H9 (cell line): ENCODE results near the gene EFCAB6. TPM values are rescaled to one million over a fixed set of nuclear protein-coding genes. Genes with fewer than 3 reads are reported as not detected.

ENCODE experiments used
- DNase-seq: peaks from one replicate; pipeline ENCODE4 v3.0.0-alpha.2; 2017
- H2AFZ ChIP-seq: one replicate; pipeline ENCODE4 v1.6.1; 2013; ENCODE audit warnings: mild to moderate bottlenecking, low read length, control low read depth, moderate library complexity
- H2AK5ac ChIP-seq: 2 replicates; pipeline ENCODE4 v1.6.1; 2013; ENCODE audit warnings: low read length, control low read depth, mixed read lengths; ENCODE audit not compliant: insufficient read length
- H2BK120ac ChIP-seq: one replicate; pipeline ENCODE4 v1.6.1; 2013; ENCODE audit warnings: low read depth, mild to moderate bottlenecking, low read length, control low read depth, inconsistent platforms; ENCODE audit not compliant: poor library complexity, severe bottlenecking
- H2BK12ac ChIP-seq: 2 replicates; pipeline ENCODE4 v1.6.1; 2013; ENCODE audit warnings: low read length, control low read depth, mixed read lengths, low read depth; ENCODE audit not compliant: insufficient read length
- H2BK15ac ChIP-seq: 2 replicates; pipeline ENCODE4 v1.6.1; 2013; ENCODE audit warnings: low read depth, low read length, control low read depth
- H2BK20ac ChIP-seq: one replicate; pipeline ENCODE4 v1.6.1; 2013; ENCODE audit warnings: low read depth, mild to moderate bottlenecking, low read length, control low read depth, inconsistent platforms; ENCODE audit not compliant: poor library complexity, severe bottlenecking
- H2BK5ac ChIP-seq: 2 replicates; pipeline ENCODE4 v1.6.1; 2013; ENCODE audit warnings: low read length, control low read depth, mixed read lengths; ENCODE audit not compliant: insufficient read length
- H3K14ac ChIP-seq: 2 replicates; pipeline ENCODE4 v1.6.1; 2013; ENCODE audit warnings: low read length, control low read depth; ENCODE audit not compliant: insufficient read depth
- H3K18ac ChIP-seq: 2 replicates; pipeline ENCODE4 v1.6.1; 2013; ENCODE audit warnings: low read depth, mild to moderate bottlenecking, mixed read lengths, low read length, control low read depth; ENCODE audit not compliant: insufficient read length
- H3K23ac ChIP-seq: 2 replicates; pipeline ENCODE4 v1.6.1; 2013; ENCODE audit warnings: low read length, control low read depth, mixed read lengths, low read depth; ENCODE audit not compliant: insufficient read length
- H3K23me2 ChIP-seq: 2 replicates; pipeline ENCODE4 v1.6.1; 2013; ENCODE audit warnings: low read depth, mild to moderate bottlenecking, mixed read lengths, low read length, control low read depth; ENCODE audit not compliant: insufficient read length, poor library complexity, severe bottlenecking
- H3K27ac ChIP-seq: 2 replicates; pipeline ENCODE4 v1.5.1; 2013; ENCODE audit warnings: low read length, control low read depth, mixed read lengths, low read depth; ENCODE audit not compliant: insufficient read length
- H3K27me3 ChIP-seq: 2 replicates; pipeline ENCODE4 v1.6.1; 2013; ENCODE audit warnings: low read length, control low read depth, inconsistent platforms; ENCODE audit not compliant: insufficient read depth
- H3K4ac ChIP-seq: 2 replicates; pipeline ENCODE4 v1.6.1; 2013; ENCODE audit warnings: low read depth, mild to moderate bottlenecking, control low read depth, inconsistent platforms, low read length, moderate library complexity
- H3K4me1 ChIP-seq: 2 replicates; pipeline ENCODE4 v1.6.1; 2013; ENCODE audit warnings: low read length, control low read depth, inconsistent platforms; ENCODE audit not compliant: insufficient read depth
- H3K4me2 ChIP-seq: 2 replicates; pipeline ENCODE4 v1.6.1; 2013; ENCODE audit warnings: low read length, control low read depth, mixed read lengths; ENCODE audit not compliant: insufficient read length, insufficient read depth
- H3K56ac ChIP-seq: 2 replicates; pipeline ENCODE4 v1.6.1; 2013; ENCODE audit warnings: low read depth, mild to moderate bottlenecking, mixed read lengths, low read length, control low read depth; ENCODE audit not compliant: insufficient read length
- H3K79me1 ChIP-seq: 2 replicates; pipeline ENCODE4 v1.6.1; 2013; ENCODE audit warnings: low read depth, mild to moderate bottlenecking, moderate library complexity, low read length, control low read depth, inconsistent platforms; ENCODE audit not compliant: insufficient read depth, poor library complexity, severe bottlenecking
- H3K79me2 ChIP-seq: 2 replicates; pipeline ENCODE4 v1.6.1; 2013; ENCODE audit warnings: low read length, control low read depth, inconsistent platforms; ENCODE audit not compliant: insufficient read depth
- H3K9ac ChIP-seq: 2 replicates; pipeline ENCODE4 v1.6.1; 2013; ENCODE audit warnings: low read length, control low read depth, mixed read lengths; ENCODE audit not compliant: insufficient read length; ENCODE audit errors: extremely low read depth
- H3K9me3 ChIP-seq: one replicate; pipeline ENCODE4 v1.6.1; 2013; ENCODE audit warnings: low read depth, low read length, inconsistent platforms; ENCODE audit not compliant: control insufficient read depth
- H3T11ph ChIP-seq: one replicate; pipeline ENCODE4 v1.6.1; 2013; ENCODE audit warnings: mild to moderate bottlenecking, low read length, control low read depth, inconsistent platforms
- H4K20me1 ChIP-seq: one replicate; pipeline ENCODE4 v1.6.1; 2013; ENCODE audit not compliant: control insufficient read depth, insufficient read length, insufficient read depth
- H4K5ac ChIP-seq: 2 replicates; pipeline ENCODE4 v1.6.1; 2013; ENCODE audit warnings: low read depth, mild to moderate bottlenecking, mixed read lengths, low read length, control low read depth; ENCODE audit not compliant: insufficient read length
- H4K8ac ChIP-seq: replicated peaks from 2 replicates; pipeline ENCODE4 v1.6.1; 2013; ENCODE audit warnings: low read length, control low read depth, mixed read lengths, low read depth; ENCODE audit not compliant: insufficient read length
- H4K91ac ChIP-seq: 2 replicates; pipeline ENCODE4 v1.6.1; 2013; ENCODE audit warnings: low read depth, mild to moderate bottlenecking, moderate library complexity, mixed read lengths, low read length, control low read depth; ENCODE audit not compliant: insufficient read length
- H3K27ac Mint-ChIP-seq, 3 experiments: 2 replicates in 2 of 3; 3 replicates in 1 of 3; pipeline ENCODE4 v1.8.0; 2020 to 2021; ENCODE audit warnings: mixed read lengths in 3 of 3, mild to moderate bottlenecking in 1 of 3, moderate library complexity in 1 of 3
- H3K27me3 Mint-ChIP-seq: 2 replicates; pipeline ENCODE4 v1.8.0; 2021; ENCODE audit warnings: low read depth, mild to moderate bottlenecking, moderate library complexity, mixed read lengths
- H3K36me3 Mint-ChIP-seq, 3 experiments: 2 replicates in 2 of 3; 3 replicates in 1 of 3; pipeline ENCODE4 v1.8.0; 2020 to 2021; ENCODE audit warnings: low read depth in 3 of 3, mixed read lengths in 3 of 3; ENCODE audit not compliant: insufficient read depth in 1 of 3
- H3K4me1 Mint-ChIP-seq, 2 experiments: 2 replicates each; pipeline ENCODE4 v1.8.0; 2020; ENCODE audit warnings: mixed read lengths in 2 of 2
- H3K4me3 Mint-ChIP-seq, 2 experiments: 2 replicates in 1 of 2; 3 replicates in 1 of 2; pipeline ENCODE4 v1.8.0; 2020 to 2021; ENCODE audit warnings: mild to moderate bottlenecking in 2 of 2, mixed read lengths in 2 of 2, moderate library complexity in 1 of 2
- H3K9me3 Mint-ChIP-seq, 2 experiments: 2 replicates in 1 of 2; 3 replicates in 1 of 2; pipeline ENCODE4 v1.8.0; 2020; ENCODE audit warnings: mild to moderate bottlenecking in 2 of 2, mixed read lengths in 2 of 2, moderate library complexity in 1 of 2
- CTCF ChIP-seq: fragments of 200-600 bp; sonication (generic); conservative IDR thresholded peaks from 3 replicates; pipeline ENCODE4 v1.8.0; 2021; ENCODE audit warnings: antibody characterized with exemption, mild to moderate bottlenecking
- WGBS: extraction: QIAGEN DNeasy Blood & Tissue Kit; methylation state at CpG from one replicate; pipeline ENCODE4 v1.1.7; 2013; ENCODE audit warnings: missing lambda C conversion rate, low lambda C conversion rate, mixed read lengths; ENCODE audit not compliant: insufficient read length; ENCODE audit errors: extremely low coverage; 5-methylcytosine and 5-hydroxymethylcytosine counted together
- total RNA-seq: library from RNA; stranded (reverse); gene quantifications from 2 replicates; pipeline ENCODE4 v1.2.1, GENCODE V29; 2021

The EFCAB6 gene
- total RNA-seq, 1 experiment from 2014 or later = 0.31 TPM

GRCh38 chr22:43819931-43820640 lies 8.0 kb upstream of the EFCAB6 start:
- H3K36me3 Mint-ChIP-seq = peaks cover 0 to 8% (median 6%) of the 10 kb centered on the region in 3 experiments; a peak in 5 of 7 replicates
- H3K27ac ChIP-seq = no peak overlapping the region

More at GRCh38 chr22:43819931-43820640, 8.0 kb upstream of the EFCAB6 start:
- Histone ChIP-seq H3K79me1 (no peaks in the 10 kb centered on the region), H4K8ac (no peak overlapping the region), H3K56ac (no peak overlapping the region), H2AK5ac (no peak overlapping the region), H2BK15ac (no peak overlapping the region), H3K18ac (no peak overlapping the region), H3K9me3 (no peaks in the 10 kb centered on the region), H3K4me1 (peaks cover 5% of the 10 kb centered on the region), H3K27me3 (no peaks in the 10 kb centered on the region), H2BK20ac (no peak overlapping the region), H3K14ac (no peak overlapping the region), H2BK12ac (no peak overlapping the region), H4K20me1 (no peaks in the 10 kb centered on the region), H2BK5ac (no peak overlapping the region), H2BK120ac (no peak overlapping the region), H3K9ac (no peak overlapping the region), H4K5ac (no peak overlapping the region), H3K4ac (no peak overlapping the region), H3K23ac (no peak overlapping the region), H3T11ph (no peak overlapping the region), H2AFZ (no peak overlapping the region), H3K23me2 (no peaks in the 10 kb centered on the region), H4K91ac (no peak overlapping the region), H3K4me2 (no peak overlapping the region), H3K79me2 (no peaks in the 10 kb centered on the region)
- Mint-ChIP-seq H3K4me1 (peaks cover 41 to 45% of the 10 kb centered on the region in 2 experiments), H3K9me3 (no peaks in the 10 kb centered on the region), H3K4me3 (no peak overlapping the region), H3K27ac (no peak overlapping the region), H3K27me3 (peaks cover 6% of the 10 kb centered on the region)
- peak; percentile 15 for DNase-seq
- WGBS = no CpG with 5 or more reads among the region's 13 CpGs
- no peak for TF ChIP-seq CTCF
